Mucosa of rectum (tissue), 2 donors: ENCODE data around the gene ANO1.

Experiments used
- H3K27ac ChIP-seq, 2 donors: one replicate each; pipeline ENCODE4 v1.7.0; 2013; ENCODE audit warnings: inconsistent platforms in 2 of 2, low read depth in 2 of 2, low read length in 2 of 2
- H3K27me3 ChIP-seq, 2 donors: one replicate each; pipeline ENCODE4 v1.7.0; 2013; ENCODE audit warnings: low read length in 2 of 2; ENCODE audit not compliant: control insufficient read depth in 2 of 2, insufficient read depth in 2 of 2
- H3K36me3 ChIP-seq, 2 donors: one replicate each; pipeline ENCODE4 v1.7.0; 2013; ENCODE audit warnings: low read length in 2 of 2; ENCODE audit not compliant: control insufficient read depth in 2 of 2, insufficient read depth in 2 of 2
- H3K4me1 ChIP-seq, 2 donors: one replicate each; pipeline ENCODE4 v1.7.0; 2013; ENCODE audit warnings: low read length in 2 of 2, mild to moderate bottlenecking in 1 of 2; ENCODE audit not compliant: control insufficient read depth in 2 of 2, insufficient read depth in 2 of 2
- H3K4me3 ChIP-seq, 2 donors: one replicate each; pipeline ENCODE4 v1.7.0; 2013; ENCODE audit warnings: low read length in 2 of 2
- H3K9ac ChIP-seq, 2 donors: one replicate each; pipeline ENCODE4 v1.7.0; 2013; ENCODE audit warnings: low read length in 2 of 2, low read depth in 1 of 2, mild to moderate bottlenecking in 1 of 2
- H3K9me3 ChIP-seq, 2 donors: one replicate each; pipeline ENCODE4 v1.7.0; 2013; ENCODE audit warnings: low read length in 2 of 2; ENCODE audit not compliant: control insufficient read depth in 2 of 2
- donor health status: healthy.
- donor health status: Normal muscosa, but diverticular disease.

Gene ANO1

DNA sequence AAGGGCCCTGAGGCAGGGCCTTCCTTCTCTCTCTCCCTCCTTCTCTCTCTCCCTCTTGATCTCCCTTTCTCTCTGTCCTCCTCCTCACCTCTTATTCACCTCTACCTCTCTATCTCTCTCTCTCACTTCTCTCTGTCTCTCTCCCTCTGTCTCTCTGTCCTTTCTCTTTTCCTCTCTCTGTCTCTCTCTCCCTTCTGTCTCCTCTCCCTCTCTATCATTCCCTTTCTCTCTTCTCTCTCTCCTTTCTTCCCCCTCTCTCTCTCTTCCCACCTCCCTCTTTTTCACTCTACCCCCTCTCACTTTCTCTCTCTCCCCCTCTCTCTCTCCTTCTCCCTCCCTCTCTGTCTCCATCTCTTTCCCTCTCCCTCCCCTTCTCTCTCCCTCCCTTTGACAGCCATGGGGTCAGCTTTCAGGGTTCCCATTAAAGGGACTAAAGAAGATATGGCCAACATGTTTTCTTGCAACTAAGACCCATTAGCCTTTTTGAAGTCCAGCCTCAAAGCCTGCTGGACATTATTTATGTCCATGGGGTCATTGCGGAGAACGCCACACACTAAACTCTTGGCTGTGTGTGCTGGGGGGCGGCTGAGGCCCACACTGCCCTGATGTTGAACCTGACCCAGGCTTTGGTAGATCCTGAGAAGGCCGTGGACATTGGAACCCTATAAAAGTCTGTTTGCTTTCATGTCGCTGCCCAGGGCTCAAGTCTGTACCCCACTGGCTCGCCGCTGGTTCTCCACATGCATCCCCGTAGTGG is 15.0 kb downstream of the ANO1 start:
- H3K4me3 ChIP-seq: no peak overlapping the region
- H3K36me3 ChIP-seq: no peaks in the 10 kb centered on the region
- no peak overlapping the region for H3K9ac ChIP-seq
- no peak overlapping the region for H3K27ac ChIP-seq
- H3K9me3 ChIP-seq: no peaks in the 10 kb centered on the region
- H3K4me1 ChIP-seq: no peaks in the 10 kb centered on the region
- no peaks in the 10 kb centered on the region for H3K27me3 ChIP-seq

DNA sequence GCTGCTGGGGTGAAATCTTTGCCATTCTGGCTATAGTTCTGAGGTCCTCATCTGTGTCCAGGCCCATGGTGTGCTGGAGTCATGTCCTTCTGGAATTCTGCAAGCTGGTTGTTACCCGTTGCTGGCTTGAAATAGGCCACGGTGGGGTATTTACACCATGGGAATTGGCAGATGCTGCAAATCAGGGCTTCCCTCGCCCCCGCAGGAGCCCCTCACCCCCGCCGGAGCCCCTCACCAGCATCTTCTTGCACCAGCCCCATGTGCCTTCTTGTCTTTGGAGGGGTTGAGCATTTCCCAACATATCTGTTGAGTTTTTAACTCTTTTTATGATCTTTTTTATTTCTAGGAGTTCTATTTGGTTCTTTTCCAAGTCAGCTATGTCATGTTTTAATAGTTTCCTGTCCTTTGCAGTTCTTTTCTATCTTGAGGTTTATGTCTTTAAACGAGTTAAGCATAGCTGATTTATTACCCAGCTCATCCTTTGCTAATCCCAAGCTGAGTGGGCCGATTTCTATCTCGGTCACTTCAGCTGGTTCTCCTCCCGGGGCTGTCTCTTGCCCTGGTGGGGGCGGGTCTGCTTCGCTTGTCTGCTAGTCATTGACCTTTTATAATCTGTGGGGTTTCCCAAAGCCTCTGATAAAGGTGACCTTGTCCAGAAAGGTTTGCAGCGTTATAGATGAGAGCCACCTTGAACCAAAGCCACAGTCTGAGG is 17.6 kb downstream of the ANO1 start:
- H3K9ac ChIP-seq: no peak overlapping the region
- H3K9me3 ChIP-seq: no peaks in the 10 kb centered on the region
- no peaks in the 10 kb centered on the region for H3K4me1 ChIP-seq
- no peak overlapping the region for H3K4me3 ChIP-seq
- no peaks in the 10 kb centered on the region for H3K36me3 ChIP-seq
- H3K27ac ChIP-seq: no peak overlapping the region
- no peaks in the 10 kb centered on the region for H3K27me3 ChIP-seq

DNA sequence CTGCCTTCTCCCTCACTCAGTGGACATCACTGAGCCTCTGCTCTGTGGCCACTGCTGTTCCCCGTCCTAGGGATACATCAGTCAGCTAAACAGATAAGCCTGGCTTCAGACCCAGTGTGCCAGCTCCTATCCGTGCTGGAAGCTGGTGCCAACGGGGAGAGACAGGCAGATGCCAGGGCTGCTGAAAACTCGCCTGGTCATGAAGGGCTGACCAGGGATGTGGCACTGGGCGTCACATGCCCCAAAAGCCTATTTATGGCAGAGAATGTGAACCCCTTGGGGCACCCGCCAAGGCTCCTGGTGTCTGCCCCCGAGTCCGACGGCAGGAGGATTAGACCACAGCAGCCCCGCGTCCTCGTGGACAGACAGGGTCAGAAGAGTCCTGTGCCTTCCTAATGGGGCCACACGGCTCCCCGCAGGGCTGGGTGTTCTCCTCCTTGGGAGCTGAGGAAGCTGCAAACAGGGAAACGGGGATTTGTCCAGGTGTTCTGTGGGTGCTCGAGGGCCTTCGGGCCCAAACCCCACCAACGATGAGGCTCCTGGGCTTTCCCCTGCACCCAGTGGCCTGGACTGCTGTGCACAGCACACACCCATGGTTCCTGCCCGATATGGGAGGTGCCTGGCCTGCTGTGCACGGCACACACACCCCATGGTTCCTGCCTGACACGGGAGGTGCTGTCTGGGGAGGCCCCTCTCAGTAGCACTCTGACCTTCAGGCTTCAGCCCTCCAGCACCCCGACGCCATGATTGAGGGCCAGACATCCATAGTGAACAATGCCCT is 19.9 kb downstream of the ANO1 start:
- Histone ChIP-seq H3K9ac (no peak overlapping the region), H3K9me3 (no peaks in the 10 kb centered on the region), H3K27me3 (no peaks in the 10 kb centered on the region), H3K4me3 (no peak overlapping the region), H3K27ac (no peak overlapping the region), H3K36me3 (no peaks in the 10 kb centered on the region), H3K4me1 (no peaks in the 10 kb centered on the region)

DNA sequence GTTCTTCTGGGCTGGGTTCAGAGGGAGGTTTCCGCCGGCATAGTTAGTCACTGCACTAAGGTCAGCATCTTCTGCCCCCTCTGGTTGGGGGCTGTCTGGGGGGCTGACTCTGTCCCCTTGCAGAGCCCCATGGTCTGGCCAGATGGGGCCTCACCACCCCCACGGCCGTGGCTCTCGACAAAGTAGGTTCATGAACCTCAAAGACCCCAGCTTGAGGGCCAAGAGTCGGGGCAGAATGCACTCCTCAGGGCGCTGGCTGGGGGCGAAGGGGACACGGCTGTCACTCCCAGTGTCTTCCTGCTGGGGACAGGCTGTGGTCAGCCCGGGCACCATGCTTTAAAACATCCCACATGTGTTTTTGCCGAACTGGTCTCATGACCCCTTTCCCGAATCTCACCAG is 20.8 kb downstream of the ANO1 start:
- H3K36me3 ChIP-seq: no peaks in the 10 kb centered on the region
- no peaks in the 10 kb centered on the region for H3K9me3 ChIP-seq
- no peaks in the 10 kb centered on the region for H3K4me1 ChIP-seq
- no peak overlapping the region for H3K4me3 ChIP-seq
- H3K27ac ChIP-seq: no peak overlapping the region
- H3K27me3 ChIP-seq: no peaks in the 10 kb centered on the region
- no peak overlapping the region for H3K9ac ChIP-seq

DNA sequence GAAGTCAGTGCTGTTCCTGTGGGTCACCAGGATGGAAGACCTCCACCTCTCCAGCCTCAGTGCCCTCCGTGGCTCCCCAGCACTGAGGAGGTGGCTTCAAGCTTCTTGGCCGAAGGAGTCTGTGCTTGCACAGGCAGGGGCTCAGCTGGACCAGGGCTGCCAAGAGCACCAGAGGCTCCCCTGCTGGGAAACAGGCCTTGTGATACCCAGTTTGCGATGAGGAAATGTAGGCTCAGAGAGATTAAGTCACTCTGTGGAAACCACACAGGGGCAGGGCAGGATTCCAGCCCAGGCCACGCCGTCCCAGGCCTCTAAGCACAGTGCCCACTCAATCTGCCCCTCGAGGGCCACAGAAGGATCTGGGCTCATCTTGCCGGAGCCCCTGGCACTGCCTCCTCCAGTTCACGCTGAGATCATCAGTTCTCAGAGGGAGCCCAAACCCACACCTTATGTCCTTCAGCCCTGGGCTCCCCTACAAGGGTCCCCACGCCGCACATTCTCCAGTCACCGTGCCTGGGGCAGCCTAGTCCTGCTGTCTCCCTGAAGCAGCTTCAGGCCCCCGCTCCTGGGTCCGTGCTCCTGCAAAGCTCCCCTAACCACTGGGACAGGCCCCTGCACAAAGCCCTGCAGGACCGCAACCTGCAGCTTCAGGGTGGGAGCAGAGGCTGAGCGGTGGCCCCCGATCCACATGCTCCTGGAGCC is 21.6 kb downstream of the ANO1 start:
- Histone ChIP-seq H3K36me3 (no peaks in the 10 kb centered on the region), H3K9me3 (no peaks in the 10 kb centered on the region), H3K27me3 (no peaks in the 10 kb centered on the region), H3K4me1 (no peaks in the 10 kb centered on the region), H3K27ac (no peak overlapping the region), H3K9ac (no peak overlapping the region), H3K4me3 (no peak overlapping the region)

DNA sequence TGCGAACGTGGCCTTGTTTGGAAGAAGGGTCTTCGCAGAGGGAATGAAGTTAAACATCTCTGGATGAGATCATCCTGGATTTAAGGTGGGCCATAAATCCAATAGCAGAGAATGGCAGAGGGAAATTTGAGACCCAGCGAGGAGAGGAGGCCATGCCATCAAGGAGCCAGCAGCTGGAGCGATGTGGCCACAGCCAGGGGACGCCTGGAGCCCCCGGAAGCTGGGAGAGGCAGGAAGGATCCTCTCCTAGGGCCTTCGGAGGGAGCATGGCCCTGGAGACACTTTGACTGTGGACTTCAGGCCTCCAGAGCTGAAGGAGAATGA is 22.1 kb downstream of the ANO1 start:
- Histone ChIP-seq H3K9ac (no peak overlapping the region), H3K4me1 (no peaks in the 10 kb centered on the region), H3K27ac (no peak overlapping the region), H3K36me3 (no peaks in the 10 kb centered on the region), H3K9me3 (no peaks in the 10 kb centered on the region), H3K27me3 (no peaks in the 10 kb centered on the region), H3K4me3 (no peak overlapping the region)

DNA sequence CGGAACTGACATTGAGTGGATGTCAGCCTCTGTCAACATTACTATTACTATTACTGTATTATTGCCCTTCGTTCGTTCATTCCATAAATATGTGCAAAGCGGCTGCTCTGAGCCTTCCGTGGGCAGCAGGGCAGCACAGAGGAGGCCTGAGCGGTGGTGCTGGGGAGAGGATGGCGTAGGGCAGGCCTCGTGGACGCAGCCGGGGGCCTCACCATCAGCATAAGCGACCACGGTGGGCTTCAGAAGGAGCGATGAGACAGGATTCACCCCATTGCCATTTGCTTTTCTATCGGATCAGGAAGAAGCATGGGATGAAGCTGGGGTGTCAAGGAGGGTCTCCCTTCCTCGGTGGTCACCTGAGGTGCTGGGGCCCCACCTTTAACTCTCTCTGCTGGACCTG is 22.7 kb downstream of the ANO1 start:
- Histone ChIP-seq H3K4me1 (no peaks in the 10 kb centered on the region), H3K4me3 (no peak overlapping the region), H3K36me3 (no peaks in the 10 kb centered on the region), H3K9ac (no peak overlapping the region), H3K27me3 (no peaks in the 10 kb centered on the region), H3K27ac (no peak overlapping the region), H3K9me3 (no peaks in the 10 kb centered on the region)

DNA sequence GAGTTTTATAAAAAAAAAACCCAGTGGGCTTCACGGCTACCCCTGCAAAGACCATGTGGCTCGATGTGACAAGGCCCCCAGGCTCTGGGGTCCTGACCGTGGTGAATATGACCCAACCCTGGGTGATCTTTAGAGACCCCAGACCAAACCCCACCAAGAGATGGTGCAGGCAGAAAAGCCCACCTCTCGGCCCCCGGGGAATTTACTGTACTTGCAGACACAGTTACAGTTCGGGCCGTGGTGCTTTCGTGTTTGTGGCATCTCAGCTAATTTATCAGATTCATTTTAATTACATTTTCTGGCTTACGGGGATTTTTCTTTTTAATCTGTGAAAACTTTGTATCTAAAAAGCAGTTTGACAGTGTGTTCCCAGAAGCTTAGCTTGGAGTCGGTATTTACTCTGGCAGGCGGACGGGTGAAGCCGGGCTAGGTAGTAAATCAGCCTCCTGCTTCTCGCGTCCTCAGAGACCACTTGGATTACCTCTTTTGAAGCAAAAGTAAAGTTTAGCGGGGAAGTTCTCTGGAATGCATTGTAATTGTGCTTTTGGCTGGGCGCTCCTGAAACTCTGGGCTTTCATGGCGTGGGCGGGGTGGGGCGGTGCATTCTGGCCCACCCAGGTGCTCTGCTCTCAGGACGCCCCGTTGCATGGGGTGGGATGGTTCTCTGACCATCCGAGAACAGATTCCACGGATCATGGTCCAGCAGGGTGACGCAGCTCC is 25.3 kb downstream of the ANO1 start:
- Histone ChIP-seq H3K27ac (no peak overlapping the region), H3K36me3 (no peaks in the 10 kb centered on the region), H3K27me3 (peaks cover 0 to 2% of the 10 kb centered on the region in 2 donors), H3K4me1 (no peaks in the 10 kb centered on the region), H3K9ac (no peak overlapping the region), H3K9me3 (no peaks in the 10 kb centered on the region), H3K4me3 (no peak overlapping the region)

DNA sequence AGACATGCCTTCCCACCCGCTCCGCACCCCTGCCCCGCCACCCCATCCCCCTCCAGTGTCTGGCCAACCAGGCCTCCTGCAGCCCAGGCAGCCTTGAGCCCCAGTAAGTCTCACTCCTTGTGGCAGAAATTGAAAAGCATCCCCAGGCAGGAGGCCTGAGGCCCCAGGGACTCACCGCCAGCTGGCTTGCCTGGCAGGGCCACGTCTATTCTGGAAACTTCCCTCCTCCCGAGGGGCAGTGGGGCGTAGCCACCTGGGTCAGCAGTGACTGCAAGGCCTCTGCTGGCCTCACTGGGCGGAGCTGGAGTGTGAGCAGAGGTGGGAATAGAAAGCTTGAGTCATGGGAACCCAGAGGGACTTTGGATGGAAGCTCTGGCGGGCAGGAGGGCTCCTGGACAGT is 26.3 kb downstream of the ANO1 start:
- Histone ChIP-seq H3K4me1 (no peaks in the 10 kb centered on the region), H3K27me3 (peaks cover 0 to 2% of the 10 kb centered on the region in 2 donors), H3K36me3 (no peaks in the 10 kb centered on the region), H3K4me3 (no peak overlapping the region), H3K9ac (no peak overlapping the region), H3K9me3 (no peaks in the 10 kb centered on the region), H3K27ac (no peak overlapping the region)
